22Rv1 (cell line): Measurements from ENCODE around the gene RFC1.
A peak's percentile ranks its signal among the peaks of the same experiment; 100 is the strongest.

Experiments
- H3K27ac ChIP-seq: fragments of 450-650 bp; 2 replicates; pipeline ENCODE4 v1.5.1; 2017
- CTCF ChIP-seq: fragments of 450-650 bp; IDR thresholded peaks from 2 replicates; pipeline ENCODE4 v1.5.1; 2017; ENCODE audit warnings: mild to moderate bottlenecking
- ZFX ChIP-seq: fragments of 450-650 bp; IDR thresholded peaks from 2 replicates; pipeline ENCODE4 v1.6.1; 2017; ENCODE audit warnings: antibody characterized with exemption, borderline replicate concordance

The RFC1 gene

DNA sequence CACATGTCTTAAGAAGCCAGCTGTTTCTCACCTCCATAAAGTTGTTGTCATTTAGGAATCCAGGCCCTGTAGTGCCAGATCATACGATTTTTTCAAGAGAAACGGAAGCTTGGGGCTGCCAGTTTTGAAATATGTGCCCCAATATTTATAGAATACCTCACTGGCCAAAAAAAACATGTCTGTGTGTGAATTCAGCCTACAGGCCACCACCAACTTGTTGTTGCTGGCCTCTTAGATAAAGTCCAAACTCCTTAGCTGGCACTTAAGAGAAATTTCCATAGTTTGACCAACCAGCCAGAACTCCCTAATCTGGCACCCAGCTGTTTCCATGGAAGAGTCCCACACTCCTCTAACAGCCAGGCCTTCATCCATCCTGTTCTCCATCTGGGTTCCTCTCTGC lies 109.7 kb downstream of the RFC1 start:
- no peak for TF ChIP-seq CTCF
- no peak for TF ChIP-seq ZFX
- H3K27ac ChIP-seq, result no peak overlapping the region

DNA sequence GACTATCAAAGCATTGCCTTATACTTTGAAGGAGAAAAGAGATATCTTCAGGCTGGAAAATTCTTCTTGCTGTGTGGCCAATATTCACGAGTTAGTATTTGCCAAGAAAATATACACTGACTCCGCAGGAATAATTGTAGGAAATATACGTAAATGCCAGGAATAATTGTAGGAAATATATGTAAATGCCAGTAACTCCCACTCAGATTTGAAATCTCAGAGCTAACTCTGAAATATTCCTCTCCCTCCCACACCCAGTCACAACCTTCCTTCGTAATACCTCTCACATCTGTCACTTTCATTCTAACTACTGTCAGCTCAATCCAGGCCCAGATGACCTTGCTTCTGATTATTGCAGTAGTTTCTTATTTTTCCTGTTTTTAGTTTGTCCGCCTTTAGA lies 110.3 kb downstream of the RFC1 start:
- no peak for TF ChIP-seq CTCF
- no peak for TF ChIP-seq ZFX
- no peak overlapping the region for H3K27ac ChIP-seq

- no peak for TF ChIP-seq ZFX
- 0 out of 2 replicates have a peak, but pooled peaks have one; percentile 7 for TF ChIP-seq CTCF
- H3K27ac ChIP-seq, result no peak overlapping the region
Observed at GRCh38 chr4:39255266-39255665, 110.9 kb downstream of the RFC1 start.

GRCh38 chr4:39243462-39243861 lies 122.7 kb downstream of the RFC1 start:
- TF ChIP-seq ZFX, result no peak
- no peak for TF ChIP-seq CTCF
- no peak overlapping the region for H3K27ac ChIP-seq
